GM19324 (cell line): ENCODE measurements around the gene GPR52.

Experiments used
- ATAC-seq: cut with Tn5 transposase; IDR thresholded peaks from one replicate; pipeline ENCODE4 v1.9.1; 2021; ENCODE audit warnings: mild to moderate bottlenecking, moderate library complexity; ENCODE audit not compliant: unreplicated experiment, low FRiP score

The GPR52 gene

GRCh38 chr1:174451408-174451807 is 3.6 kb downstream of the GPR52 start:
- ATAC-seq = no peak

GRCh38 chr1:174465855-174466254 is 18.1 kb downstream of the GPR52 start:
- no peak for ATAC-seq

GRCh38 chr1:174466607-174467006 is 18.8 kb downstream of the GPR52 start:
- no peak for ATAC-seq

- ATAC-seq = no peak
Observed at GRCh38 chr1:174469052-174469451, 21.3 kb downstream of the GPR52 start.

GRCh38 chr1:174469687-174470086 is 21.9 kb downstream of the GPR52 start:
- no peak for ATAC-seq

GRCh38 chr1:174479281-174479680 is 31.5 kb downstream of the GPR52 start:
- no peak for ATAC-seq

- ATAC-seq = no peak
Observed at GRCh38 chr1:174480324-174480723, 32.6 kb downstream of the GPR52 start.

- no peak for ATAC-seq
Observed at GRCh38 chr1:174491606-174492005, 43.8 kb downstream of the GPR52 start.

- no peak for ATAC-seq
Observed at GRCh38 chr1:174497478-174497877, 49.7 kb downstream of the GPR52 start.
